Measurements from ENCODE around the gene IFNG-AS1. TPM values are rescaled to one million over a fixed set of nuclear protein-coding genes. Genes with fewer than 3 reads are reported as not detected.

IFNG-AS1 gene
- total and polyA plus RNA-seq, 8 donors, result 0.18 to 0.71 (median 0.25) TPM; not detected in 4

- Histone ChIP-seq H3K27me3 (peaks cover 0 to 4% of the 10 kb centered on the region in 2 donors), H3K27ac (no peak overlapping the region), H3K9me3 (peaks cover 0 to 14% of the 10 kb centered on the region in 2 donors), H3K4me3 (no peak overlapping the region), H3K4me1 (no peaks in the 10 kb centered on the region), H3K36me3 (no peaks in the 10 kb centered on the region)
- no peak for DNase-seq
- TF ChIP-seq CTCF (IDR thresholded peaks at IDR 0.05), result no peak
- intact Hi-C loops (cut with DNase I), result no loop called here
- ATAC-seq, result no peak
Observed at GRCh38 chr12:68069275-68069674, 80.0 kb downstream of the IFNG-AS1 start.

Other genes starting within 250 kb of the IFNG-AS1 start
- under 1 TPM in 1 of 2 donors, not detected in 1; 0.60 TPM for gene IFNG, start 170.3 kb downstream of the IFNG-AS1 start, total RNA-seq
- gene IFNG, start 170.3 kb downstream of the IFNG-AS1 start, polyA plus RNA-seq (ENCODE audit: insufficient read length in 6 of 6), result under 1 TPM in 1 of 6 donors, not detected in 5; 0.18 TPM
- not detected for gene IL26, start 236.4 kb downstream of the IFNG-AS1 start, total RNA-seq
- gene IL26, start 236.4 kb downstream of the IFNG-AS1 start, polyA plus RNA-seq (ENCODE audit: insufficient read length in 6 of 6), result not detected